Measurements from ENCODE around the gene CDX2.

DNA sequence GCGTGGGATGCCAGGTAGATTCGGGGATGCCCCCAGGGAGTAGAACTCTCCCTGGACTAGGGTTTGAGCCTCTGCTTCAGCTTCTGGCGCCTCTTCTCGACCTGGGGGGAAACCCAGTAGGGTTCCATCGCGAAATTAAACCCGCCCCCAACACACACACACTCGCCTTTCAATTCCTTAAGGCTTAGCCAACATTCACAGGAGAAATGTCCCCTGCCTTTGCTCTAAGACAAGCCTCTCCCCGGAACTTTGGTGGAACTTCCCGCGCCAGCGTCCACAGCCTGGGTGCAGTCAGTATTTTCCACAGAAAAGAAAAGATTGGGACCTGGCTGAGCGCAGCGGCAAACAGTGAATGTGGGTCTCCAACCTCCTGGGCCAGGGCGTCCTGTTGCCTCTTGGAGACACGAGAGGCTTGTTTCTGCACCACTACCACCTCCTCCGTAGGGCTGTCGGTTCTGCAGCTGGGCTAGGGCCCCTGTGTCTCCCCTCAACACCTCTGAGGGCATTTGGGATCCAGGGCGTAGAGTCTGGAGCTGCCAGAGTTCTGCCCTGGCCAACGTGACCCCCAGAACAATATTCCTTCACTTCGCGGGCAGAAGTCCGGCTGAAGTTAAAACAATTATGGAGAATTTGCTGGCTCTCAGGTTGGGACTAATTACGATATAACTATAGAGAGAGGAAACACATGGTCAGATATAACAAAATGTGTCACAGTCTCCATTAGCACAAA lies 46.1 kb downstream of the CDX2 start:
- TF ChIP-seq, protein P1, sequence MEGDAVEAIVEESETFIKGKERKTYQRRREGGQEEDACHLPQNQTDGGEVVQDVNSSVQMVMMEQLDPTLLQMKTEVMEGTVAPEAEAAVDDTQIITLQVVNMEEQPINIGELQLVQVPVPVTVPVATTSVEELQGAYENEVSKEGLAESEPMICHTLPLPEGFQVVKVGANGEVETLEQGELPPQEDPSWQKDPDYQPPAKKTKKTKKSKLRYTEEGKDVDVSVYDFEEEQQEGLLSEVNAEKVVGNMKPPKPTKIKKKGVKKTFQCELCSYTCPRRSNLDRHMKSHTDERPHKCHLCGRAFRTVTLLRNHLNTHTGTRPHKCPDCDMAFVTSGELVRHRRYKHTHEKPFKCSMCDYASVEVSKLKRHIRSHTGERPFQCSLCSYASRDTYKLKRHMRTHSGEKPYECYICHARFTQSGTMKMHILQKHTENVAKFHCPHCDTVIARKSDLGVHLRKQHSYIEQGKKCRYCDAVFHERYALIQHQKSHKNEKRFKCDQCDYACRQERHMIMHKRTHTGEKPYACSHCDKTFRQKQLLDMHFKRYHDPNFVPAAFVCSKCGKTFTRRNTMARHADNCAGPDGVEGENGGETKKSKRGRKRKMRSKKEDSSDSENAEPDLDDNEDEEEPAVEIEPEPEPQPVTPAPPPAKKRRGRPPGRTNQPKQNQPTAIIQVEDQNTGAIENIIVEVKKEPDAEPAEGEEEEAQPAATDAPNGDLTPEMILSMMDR (IDR thresholded peaks at IDR 0.05), result no peak
- TF ChIP-seq POLR2A (IDR thresholded peaks at IDR 0.05), result no peak

All from lower leg skin (tissue), 3 donors.